GM21717 (cell line): ENCODE measurements around the gene PACS1.

Experiments used
- ATAC-seq: cut with Tn5 transposase; IDR thresholded peaks from one replicate; pipeline ENCODE4 v1.9.1; 2021; ENCODE audit warnings: mild to moderate bottlenecking, moderate library complexity; ENCODE audit not compliant: unreplicated experiment

The PACS1 gene

DNA sequence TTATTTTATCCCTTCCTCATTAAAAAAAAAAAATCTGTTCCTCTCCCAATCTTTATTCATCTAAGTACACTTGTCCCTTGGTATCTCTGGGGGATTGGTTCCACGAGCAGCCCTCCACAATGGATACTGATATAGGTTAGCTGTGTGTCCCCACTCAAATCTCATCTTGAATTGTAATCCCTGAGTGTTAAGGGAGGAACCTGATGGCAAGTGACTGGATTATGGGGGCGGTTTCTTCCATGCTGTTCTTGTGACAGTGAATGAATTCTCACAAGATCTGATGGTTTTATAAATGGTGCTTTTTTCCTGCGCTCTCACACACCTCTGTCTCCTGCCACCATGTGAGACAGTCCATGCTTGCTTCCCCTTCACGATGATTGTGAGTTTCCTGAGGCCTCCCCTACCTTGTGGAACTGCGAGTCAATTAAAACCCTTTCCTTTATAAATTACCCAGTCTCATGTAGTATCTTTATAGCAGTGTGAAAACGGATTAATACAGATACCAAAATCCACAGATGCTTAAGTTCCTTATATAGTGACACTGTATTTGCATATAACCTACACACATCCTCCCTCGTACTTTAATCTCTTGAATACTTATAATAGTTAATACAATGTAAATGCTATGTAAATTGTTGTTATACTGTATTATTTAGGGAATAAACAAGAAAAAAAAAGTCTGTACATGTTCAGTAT is 62.0 kb downstream of the PACS1 start:
- ATAC-seq = no peak

DNA sequence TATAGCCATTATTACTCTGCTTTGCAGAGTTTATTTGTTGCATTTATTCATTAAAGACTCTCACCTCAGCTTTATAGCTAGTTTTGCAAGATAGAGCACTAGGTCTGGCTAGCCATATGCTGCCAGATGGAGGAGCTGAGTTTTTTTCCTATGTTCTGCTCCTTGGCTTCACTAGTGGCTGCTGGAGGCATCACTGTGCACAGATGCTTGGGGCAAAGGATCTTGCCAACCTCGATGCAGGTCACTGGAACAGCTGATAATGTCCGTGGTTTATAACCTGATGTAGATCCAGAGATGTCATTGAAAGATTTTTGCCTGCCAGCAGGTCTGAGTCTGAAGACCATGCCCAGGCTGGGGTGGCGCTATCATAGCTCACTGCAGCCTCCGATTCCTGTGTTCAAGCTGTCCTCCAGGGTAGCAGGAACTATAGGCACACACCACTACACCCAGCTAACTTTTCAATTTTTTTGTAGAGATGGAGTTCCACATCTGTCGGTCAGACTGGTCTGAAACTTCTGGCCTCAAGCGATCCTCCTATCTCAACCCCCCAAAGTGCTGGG is 63.2 kb downstream of the PACS1 start:
- no peak for ATAC-seq

DNA sequence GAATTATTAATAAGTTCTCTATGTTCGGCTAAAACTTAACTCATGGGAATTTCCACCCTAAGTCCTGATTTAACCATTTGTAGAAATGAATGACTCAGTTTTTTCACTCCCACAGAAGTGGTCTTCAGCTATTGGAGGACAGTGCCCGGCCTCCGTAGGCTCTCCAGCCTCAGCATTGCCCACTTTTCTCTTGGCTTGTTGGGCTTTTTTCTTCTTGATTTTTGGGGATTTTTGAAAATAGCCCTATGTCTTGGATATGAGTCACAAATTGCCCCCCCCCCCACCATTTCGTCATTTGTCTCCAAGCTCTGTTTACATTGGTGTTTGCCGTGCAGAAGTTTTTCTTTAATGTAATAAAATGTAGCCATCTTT is 66.7 kb downstream of the PACS1 start:
- ATAC-seq = no peak

DNA sequence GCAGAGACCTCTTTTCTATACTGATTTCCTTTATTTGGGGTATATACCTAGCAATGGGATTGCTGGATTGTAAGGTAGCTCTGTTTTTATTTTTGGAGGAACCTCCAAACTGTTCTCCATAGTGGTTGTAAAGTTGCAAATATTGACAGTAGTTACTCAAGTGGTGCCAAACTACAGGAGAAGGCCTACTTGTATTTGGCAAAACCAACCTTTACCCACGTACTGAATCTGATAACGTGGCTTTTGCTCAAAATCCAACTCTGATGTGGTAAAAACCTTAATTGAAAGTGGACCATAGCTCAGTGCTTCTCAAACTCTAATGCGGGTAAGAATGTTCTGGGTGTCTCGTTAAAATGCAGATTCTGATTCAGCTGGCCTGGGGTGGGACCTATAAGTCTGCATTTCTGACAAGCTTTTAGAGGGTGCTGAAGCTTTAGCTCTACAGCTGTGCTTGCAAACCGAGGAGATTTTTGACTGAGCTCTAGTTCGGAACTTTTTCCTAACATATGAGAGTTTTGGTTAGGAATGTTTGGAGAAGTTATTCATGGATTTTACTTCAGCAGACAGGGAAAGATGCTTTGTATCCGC is 69.8 kb downstream of the PACS1 start:
- ATAC-seq = no peak

DNA sequence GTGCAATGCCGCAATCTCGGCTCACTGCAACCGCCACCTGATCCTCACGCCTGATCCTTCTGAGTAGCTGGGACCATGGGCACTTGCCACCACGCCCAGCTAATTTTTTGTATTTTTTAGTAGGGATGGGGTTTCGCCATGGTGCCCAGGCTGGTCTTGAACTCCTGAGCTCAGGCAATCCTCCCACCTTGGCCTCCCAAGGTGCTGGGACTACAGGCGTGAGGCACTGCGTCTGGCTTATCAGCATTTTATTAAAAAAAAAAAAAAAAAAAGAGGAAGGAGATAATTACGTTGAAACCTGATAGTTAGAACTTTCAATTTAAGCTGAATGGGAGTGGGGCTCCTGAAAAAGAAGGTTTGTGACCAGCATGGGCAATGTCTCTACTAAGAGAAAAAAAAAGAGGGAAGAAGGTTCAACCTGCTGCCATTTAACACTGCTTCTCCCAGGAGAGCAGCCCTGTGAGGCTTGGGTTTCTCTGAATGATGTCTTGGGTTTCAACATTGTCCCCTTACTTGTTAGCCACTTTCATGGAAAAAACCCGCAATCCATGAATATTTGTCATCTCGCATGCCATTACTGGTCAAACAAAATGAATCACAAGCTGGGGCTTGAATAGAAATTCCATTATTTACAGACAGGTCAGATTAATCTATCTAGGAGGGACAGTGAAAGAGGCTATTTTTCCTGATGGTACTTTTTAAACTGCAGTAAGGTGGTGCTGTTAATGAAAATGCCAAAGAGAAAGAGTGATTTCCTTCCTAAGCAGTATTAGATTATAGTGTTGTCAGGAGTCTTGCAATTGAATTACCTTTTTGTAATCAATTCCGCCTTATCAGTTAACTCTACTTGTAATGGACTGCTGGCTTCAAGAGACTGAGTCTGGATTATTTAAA is 72.5 kb downstream of the PACS1 start:
- no peak for ATAC-seq

DNA sequence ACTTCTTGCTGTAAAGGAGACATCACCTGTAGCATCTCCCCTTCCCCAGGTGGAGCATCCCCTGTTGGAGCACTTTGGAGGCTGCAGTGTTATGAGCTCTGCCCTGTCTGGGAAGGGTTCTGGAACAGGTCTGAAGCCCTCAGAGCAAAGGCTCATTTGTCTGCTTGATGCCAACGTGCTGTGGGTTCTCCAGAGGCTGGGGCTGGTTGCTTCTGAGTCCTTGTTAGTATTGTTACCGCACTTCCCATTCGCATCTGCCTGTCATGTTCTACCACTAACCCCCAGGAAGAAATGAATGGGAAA is 73.1 kb downstream of the PACS1 start:
- ATAC-seq = no peak

DNA sequence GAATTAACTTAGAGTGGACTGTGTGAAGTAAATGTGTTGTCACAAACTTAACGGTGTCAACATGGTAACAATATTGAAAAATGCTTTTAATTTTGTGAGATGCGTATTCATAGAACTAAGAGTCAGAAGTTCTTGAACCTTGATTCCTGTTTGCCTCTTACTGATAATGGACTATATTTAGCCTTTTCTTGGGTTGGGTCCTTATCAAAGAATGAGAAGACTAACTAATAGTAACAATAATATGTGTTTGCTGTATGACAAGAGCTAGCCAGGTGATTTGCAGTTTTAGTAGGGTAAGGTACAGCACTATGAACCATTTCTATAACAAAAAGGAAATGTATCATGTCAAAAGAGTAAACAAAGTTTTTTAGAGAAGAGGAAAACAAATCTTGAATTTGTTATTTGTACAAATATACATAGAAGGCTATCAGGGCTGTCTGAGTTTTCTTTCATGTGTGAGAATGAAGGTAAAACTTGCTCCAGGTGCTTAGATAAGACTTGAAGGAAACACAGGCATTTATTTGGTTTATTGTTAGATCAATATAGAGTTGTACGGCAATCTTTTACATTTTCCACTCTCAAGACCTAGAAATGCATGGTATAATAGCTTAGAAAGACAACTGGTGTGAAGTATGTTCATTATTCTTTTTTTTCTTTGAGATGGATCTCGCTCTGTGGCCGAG is 74.1 kb downstream of the PACS1 start:
- ATAC-seq = no peak

DNA sequence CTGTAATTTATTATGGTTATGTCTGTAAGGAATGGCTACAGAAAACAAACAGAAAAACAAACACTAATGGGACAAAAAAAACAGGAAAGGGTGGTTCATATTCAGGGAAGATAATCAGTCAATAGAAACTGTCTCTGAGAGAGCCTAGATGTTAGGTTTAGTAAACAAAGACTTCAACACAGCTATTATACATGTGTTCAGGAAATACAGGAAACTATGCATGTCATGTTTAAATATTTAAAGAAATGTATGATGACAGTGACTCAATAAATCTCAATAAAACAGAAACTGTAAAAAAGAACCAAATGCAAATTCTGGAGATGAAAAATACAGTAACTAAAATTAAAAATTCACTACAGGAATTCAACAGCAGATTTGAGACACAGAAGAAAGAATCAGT is 76.0 kb downstream of the PACS1 start:
- no peak for ATAC-seq

DNA sequence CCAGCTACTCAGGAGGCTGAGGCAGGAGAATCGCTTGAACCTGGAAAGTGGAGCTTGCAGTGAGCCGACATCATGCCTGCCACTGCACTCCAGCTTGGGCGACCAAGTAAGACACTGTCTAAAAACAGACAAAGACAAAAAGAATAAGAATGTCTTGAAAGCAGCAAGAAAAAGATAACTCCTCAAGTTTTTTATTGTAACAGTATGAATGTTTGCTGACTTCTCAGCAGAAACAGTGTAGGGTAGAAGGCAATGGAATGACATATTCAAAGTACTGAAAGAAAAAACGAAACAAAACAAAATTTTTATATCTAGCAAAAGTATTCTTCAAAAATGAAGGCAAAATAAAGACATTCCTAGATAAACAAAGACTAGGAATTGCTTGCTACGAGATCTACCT is 76.9 kb downstream of the PACS1 start:
- no peak for ATAC-seq

DNA sequence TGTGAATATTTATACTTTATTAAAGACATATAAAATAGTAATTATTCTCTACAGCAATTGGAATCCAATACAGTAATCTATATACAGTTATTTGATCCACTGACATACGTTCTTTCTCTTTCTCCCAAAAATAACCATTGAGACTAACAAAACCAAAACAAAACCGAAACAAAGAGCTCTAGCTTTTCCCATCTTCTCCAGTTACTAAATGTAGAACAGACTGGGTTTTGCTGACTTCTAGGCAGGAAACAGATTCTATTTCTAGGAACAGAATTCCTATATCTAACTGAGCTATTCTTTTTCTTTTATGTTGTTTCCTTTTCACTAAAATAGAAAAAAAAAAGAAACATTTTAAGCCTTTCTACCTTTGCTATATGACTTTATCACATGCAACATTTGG is 80.1 kb downstream of the PACS1 start:
- no peak for ATAC-seq

DNA sequence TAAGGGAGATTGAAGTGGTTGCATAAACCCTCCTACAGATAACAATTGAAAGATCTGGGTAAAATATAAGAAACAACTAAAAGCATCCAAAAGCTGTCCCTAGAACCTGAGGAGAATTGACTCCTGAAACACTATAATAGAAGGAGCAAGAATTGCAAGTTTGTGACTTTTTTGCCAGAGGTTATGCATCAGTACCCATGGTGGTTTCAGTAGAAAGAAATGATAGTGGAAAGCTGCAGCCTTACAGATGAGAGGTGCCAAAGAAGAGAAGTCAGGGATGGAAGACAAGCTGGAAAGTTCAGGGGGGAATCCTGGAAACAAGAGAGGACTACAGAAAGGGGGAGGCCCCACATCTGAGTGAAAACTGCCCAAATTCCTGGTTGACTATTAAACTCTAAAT is 80.7 kb downstream of the PACS1 start:
- ATAC-seq = no peak

DNA sequence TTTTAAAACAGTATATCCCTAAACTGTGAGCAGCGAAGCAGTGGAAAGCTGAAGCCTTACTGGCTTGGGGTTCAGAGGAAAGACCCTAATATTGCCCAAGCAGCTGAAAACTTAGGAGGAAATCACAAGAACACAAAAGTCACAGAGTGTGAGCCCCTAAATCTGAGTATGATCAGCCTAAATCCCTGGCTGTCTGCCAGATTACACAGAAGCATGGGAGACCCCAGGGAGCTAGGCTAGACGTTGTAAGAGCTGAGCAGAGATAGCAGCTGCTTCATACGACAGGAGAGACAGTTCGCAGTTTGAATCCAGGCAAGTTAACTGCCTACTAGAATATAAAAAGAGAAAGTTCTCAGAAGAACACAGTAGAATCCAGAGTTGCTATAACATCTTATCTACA is 81.2 kb downstream of the PACS1 start:
- ATAC-seq = no peak

DNA sequence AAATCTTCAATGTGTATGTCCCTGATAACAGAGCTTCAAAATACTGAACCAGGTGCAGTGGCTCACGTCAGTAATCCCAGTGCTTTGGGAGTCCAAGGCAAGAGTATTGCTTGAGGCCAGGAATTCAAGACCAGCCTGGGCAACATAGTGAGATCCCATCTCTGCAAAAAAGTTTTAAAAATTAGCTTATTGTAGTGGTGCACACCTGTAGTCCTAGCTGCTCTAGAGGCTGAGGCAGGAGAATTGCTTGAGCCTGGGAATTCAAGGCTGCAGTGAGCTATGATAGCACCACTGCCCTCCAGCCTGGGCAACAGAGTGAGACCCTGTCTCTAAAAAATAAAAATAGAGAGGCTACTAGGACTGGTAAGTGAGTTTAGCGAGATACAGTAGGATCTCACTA is 84.0 kb downstream of the PACS1 start:
- ATAC-seq = no peak

DNA sequence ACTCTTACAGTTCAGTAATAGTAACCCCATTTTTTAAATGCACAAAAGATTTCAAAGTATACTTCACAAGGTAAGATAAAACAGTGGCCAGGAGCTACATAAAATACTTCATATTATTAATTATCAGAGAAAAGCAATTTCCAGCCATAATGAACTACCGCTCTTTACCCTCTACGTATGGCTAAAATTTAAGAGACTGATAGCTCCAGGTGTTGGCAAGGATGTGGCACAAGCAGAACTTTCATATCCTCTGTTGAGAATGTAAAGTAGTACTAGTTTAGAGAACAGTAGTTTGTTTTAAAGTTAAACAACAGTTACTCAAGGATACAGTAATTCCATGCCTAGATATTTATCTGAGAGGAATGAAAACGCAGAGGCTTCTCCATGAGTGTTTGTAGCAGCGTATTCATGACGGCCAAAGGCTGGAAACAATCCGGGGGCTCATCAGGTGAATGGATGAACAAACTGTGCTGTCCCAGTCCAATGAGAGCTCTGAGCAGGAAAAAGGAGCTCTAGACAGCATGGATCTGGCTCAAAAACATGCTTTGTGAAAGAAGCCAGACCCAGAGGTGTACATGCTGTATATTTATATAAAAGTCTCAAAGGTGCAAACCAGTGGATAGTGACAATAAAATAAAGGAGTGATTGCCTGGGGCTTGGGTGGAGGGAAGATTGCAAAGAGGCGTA is 85.5 kb downstream of the PACS1 start:
- ATAC-seq = no peak

DNA sequence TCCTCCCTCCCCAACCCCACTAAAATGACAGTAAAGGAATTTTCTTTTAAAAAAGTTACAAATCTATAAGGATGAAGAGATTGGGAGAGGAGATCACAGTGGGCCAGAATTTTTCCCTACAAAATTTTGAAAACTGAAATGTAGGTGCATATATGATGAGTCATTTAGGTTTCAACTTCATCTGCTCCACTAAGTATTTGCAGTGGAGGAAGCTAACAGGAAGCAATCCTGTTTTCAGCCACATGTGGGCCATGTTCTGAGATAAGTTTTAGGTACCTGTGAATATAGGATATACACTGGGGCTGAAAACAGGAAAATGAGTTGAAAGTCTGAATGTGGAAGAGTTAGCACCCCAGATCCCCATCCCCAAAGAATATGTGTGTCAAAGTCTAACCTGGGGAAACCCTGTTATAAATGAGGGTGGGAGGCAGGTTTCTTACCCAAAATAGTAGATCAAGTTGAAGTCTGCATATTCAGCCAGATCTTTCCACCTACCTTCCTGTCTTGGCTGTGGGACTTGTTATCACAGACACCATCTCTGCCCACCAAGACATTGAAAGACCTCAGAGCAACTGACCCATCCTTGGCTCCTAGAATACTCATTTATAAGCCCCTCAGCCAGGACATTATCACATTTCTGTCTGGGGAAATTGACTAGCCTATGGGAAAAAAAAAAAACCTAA is 87.3 kb downstream of the PACS1 start:
- ATAC-seq = no peak

DNA sequence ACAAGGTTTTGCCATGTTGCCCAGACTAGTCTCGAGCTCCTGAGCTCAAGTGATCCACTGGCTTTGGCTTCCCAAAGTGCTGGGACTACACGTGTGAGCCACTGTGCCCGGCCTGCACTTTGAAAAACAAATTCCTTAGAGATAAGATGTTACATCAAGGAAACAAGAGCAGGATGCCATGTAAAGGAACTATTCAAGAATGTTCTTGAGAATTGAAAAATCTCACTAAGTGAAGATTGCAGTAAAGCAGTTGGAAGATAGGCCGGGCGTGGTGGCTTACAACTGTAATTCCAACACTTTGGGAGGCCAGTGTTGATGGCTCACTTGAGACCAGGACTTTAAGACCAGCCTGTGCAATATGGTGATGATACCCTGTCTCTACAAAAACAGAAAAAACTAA is 88.1 kb downstream of the PACS1 start:
- ATAC-seq = no peak

DNA sequence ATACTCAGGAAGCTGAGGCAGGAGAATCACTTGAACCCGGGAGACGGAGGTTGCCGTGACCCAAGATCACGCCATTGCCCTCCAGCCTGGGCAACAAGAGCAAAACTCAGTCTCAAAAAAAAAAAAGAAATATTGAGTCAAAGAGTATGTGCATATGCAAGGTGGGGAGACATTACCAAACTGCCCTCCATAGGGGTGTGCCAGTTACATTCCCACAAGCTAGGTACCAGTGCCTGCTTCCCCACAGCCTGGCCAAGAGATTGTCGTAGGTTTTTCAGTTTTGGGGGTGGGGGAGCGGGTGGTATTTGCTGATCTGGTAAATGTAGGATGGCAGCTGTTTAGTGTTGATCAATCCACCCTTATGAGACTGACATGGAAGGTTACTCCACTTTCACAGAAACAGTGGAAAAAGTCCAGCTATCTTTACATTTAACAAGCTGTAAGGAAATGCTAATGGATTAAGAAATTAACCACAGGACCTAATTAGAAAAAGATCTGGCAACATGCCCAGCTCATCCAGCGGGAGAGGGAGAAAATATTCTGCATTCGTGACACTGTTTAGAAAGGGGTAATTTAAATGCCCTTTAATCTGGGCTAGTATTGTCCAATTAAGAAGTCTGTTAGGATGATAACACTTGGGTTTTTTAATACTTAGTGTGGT is 89.4 kb downstream of the PACS1 start:
- no peak for ATAC-seq

DNA sequence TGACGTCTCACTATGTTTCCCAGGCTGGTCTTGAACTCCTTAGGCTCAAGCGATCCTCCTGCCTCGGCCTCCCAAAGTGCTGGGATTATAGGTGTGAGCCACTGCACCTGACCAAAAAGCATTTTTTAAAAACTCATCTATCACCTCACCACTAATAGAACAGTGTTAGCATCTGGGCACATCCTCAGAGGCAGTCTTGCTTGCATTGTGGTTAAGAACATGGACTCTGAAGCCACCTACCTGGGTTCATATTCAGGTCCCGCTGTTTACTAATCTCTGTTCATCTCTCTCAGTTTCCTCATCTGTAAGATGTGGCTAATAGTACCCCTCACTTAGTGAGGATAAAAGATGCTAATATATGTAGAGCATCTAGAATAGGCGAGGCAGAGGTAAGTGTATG is 90.6 kb downstream of the PACS1 start:
- no peak for ATAC-seq

DNA sequence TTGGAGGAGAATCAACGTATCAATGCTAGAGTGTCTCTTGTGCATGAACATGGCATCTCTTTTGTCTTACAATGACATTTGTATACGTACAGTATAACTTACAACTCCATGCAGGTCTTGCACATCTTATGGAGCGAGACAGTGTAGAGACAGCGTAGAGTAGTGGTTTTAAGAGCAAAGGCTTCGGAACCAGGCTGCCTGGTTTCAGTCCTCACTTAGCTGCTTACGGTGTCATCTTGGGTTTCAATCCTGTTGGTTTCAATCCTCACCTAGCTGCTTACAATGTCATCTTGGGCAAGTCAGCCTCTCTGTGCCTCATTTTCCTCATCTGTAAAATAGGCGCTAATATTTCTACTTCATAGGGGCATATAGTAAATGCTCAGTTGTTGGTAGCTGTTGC is 98.2 kb downstream of the PACS1 start:
- no peak for ATAC-seq

DNA sequence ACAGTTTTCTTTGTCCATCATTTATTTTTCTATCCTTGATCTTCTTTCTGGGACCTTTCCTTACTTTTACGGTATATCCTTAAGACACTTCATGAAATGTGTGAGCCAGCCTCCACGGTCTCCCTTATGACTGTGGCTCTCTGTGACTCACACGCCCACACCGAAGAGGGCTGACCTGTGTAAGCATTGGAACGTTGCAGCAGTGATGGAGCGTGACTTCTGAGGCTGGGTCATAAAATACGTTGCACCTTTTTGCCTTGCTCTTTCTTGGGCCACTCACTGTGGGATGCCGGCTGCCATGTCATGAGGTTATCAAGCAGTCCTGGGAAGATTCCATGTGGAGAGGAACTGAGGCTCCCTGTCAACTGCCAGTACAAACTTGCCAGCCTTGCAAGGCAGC is 102.1 kb downstream of the PACS1 start:
- no peak for ATAC-seq
